Measurements from ENCODE around the gene TPGS1. TPM values are rescaled to one million over a fixed set of nuclear protein-coding genes. Genes with fewer than 3 reads are reported as not detected.

Gene TPGS1
- total RNA-seq, 5 donors from 2014 or later (not counting 1 experiment from before 2014, with no cell fraction given): 22.2 to 44.4 (median 39.4) TPM

- Mint-ChIP-seq H3K27ac (peak overlapping the region in 1 of 2 donors; percentile 89), H3K27me3 (no peaks in the 10 kb centered on the region), H3K4me3 (peak overlapping the region; percentile 82 to 86 (median 85)), H3K36me3 (peaks cover 8% of the 10 kb centered on the region), H3K4me1 (peaks cover 15 to 25% (median 19%) of the 10 kb centered on the region in 3 donors), H3K9me3 (no peaks in the 10 kb centered on the region)
- Histone ChIP-seq H3K27me3 (replicated peaks in 1 of 2; ENCODE audit: control insufficient read depth in 2 of 2, extremely low read depth in 1 of 2, insufficient read depth in 2 of 2, low read length in 1 of 2) (peaks cover 0 to 7% of the 10 kb centered on the region in 2 experiments), H3K4me1 (ENCODE audit: control insufficient read depth in 1 of 2, extremely low read depth in 1 of 2, insufficient read depth in 2 of 2, low read length in 2 of 2) (peaks cover 6 to 44% of the 10 kb centered on the region in 2 experiments), H3K9me3 (no peaks in the 10 kb centered on the region), H3K36me3 (ENCODE audit: control insufficient read depth in 2 of 2, extremely low read depth in 1 of 2, insufficient read depth in 1 of 2, low read length in 1 of 2) (peaks cover 17 to 24% of the 10 kb centered on the region in 2 donors), H3K27ac (ENCODE audit: low read length) (peak overlapping the region; percentile 37), H3K4me3 (ENCODE audit: control insufficient read depth in 1 of 2, extremely low read depth in 1 of 2, low read length in 1 of 2) (peak overlapping the region; percentile 84 to 90)
- CTCF ChIA-PET: interaction anchor here in 1 of 2 donors (0.9 to 3.9 kb wide), 2 partner anchors 23 to 27 kb away, joined by 4 to 36 read pairs; no protein-coding TSS in a partner anchor
- ATAC-seq (replicated peaks in 1 of 4) (no peak), DNase-seq (no peak)
- POLR2A ChIA-PET: no interaction called here
- 69% methylated on average over 21 of the region's 25 CpGs for WGBS (ENCODE audit: insufficient coverage)
Observed at GRCh38 chr19:533364-534058, 26.2 kb downstream of the TPGS1 start.

GRCh38 chr19:534088-534487 lies 26.8 kb downstream of the TPGS1 start:
- H3K36me3 Mint-ChIP-seq: peaks cover 8% of the 10 kb centered on the region
- ChIA-PET CTCF (interaction anchor here in 1 of 2 donors (3.9 kb wide), 1 partner anchor 23 kb away, joined by 36 read pairs; no protein-coding TSS in a partner anchor), POLR2A (no interaction called here)
- H3K27me3 Mint-ChIP-seq: no peaks in the 10 kb centered on the region
- no peak overlapping the region for H3K4me3 ChIP-seq (ENCODE audit: control insufficient read depth in 1 of 2, extremely low read depth in 1 of 2, low read length in 1 of 2)
- no peak overlapping the region for H3K27ac Mint-ChIP-seq
- H3K27ac ChIP-seq (ENCODE audit: low read length): no peak overlapping the region
- H3K27me3 ChIP-seq (replicated peaks in 1 of 2; ENCODE audit: control insufficient read depth in 2 of 2, extremely low read depth in 1 of 2, insufficient read depth in 2 of 2, low read length in 1 of 2): peaks cover 0 to 2% of the 10 kb centered on the region in 2 experiments
- ATAC-seq (replicated peaks in 1 of 4) (no peak), DNase-seq (no peak)
- H3K4me1 ChIP-seq (ENCODE audit: control insufficient read depth in 1 of 2, extremely low read depth in 1 of 2, insufficient read depth in 2 of 2, low read length in 2 of 2): peaks cover 6 to 44% of the 10 kb centered on the region in 2 experiments
- H3K9me3 Mint-ChIP-seq: no peaks in the 10 kb centered on the region
- peaks cover 20 to 28% of the 10 kb centered on the region in 2 donors for H3K36me3 ChIP-seq (ENCODE audit: control insufficient read depth in 2 of 2, extremely low read depth in 1 of 2, insufficient read depth in 1 of 2, low read length in 1 of 2)
- H3K4me3 Mint-ChIP-seq: peak overlapping the region; percentile 37 to 86 (median 82)
- peaks cover 15 to 25% (median 19%) of the 10 kb centered on the region in 3 donors for H3K4me1 Mint-ChIP-seq
- H3K9me3 ChIP-seq: no peaks in the 10 kb centered on the region
- WGBS (ENCODE audit: insufficient coverage): 90% methylated on average over 4 of the region's 14 CpGs

GRCh38 chr19:535017-535835 lies 27.9 kb downstream of the TPGS1 start:
- Mint-ChIP-seq H3K27ac (peak overlapping the region in 1 of 2 donors; percentile 63), H3K27me3 (no peaks in the 10 kb centered on the region), H3K4me3 (peak overlapping the region in 2 of 3 donors; percentile 31 to 47), H3K4me1 (peaks cover 15 to 22% (median 17%) of the 10 kb centered on the region in 3 donors), H3K36me3 (peaks cover 8% of the 10 kb centered on the region), H3K9me3 (no peaks in the 10 kb centered on the region)
- CTCF ChIA-PET: no interaction called here
- Histone ChIP-seq H3K36me3 (ENCODE audit: control insufficient read depth in 2 of 2, extremely low read depth in 1 of 2, insufficient read depth in 1 of 2, low read length in 1 of 2) (peaks cover 20 to 34% of the 10 kb centered on the region in 2 donors), H3K9me3 (no peaks in the 10 kb centered on the region), H3K27me3 (replicated peaks in 1 of 2; ENCODE audit: control insufficient read depth in 2 of 2, extremely low read depth in 1 of 2, insufficient read depth in 2 of 2, low read length in 1 of 2) (no peaks in the 10 kb centered on the region), H3K4me1 (ENCODE audit: control insufficient read depth in 1 of 2, extremely low read depth in 1 of 2, insufficient read depth in 2 of 2, low read length in 2 of 2) (peaks cover 6 to 42% of the 10 kb centered on the region in 2 experiments), H3K4me3 (ENCODE audit: control insufficient read depth in 1 of 2, extremely low read depth in 1 of 2, low read length in 1 of 2) (no peak overlapping the region), H3K27ac (ENCODE audit: low read length) (no peak overlapping the region)
- DNase-seq (no peak), ATAC-seq (replicated peaks in 1 of 4) (no peak)
- POLR2A ChIA-PET: no interaction called here
- WGBS (ENCODE audit: insufficient coverage): 77% methylated on average over 13 of the region's 16 CpGs

- no peak overlapping the region for H3K4me3 Mint-ChIP-seq
- Histone ChIP-seq H3K4me3 (ENCODE audit: control insufficient read depth in 1 of 2, extremely low read depth in 1 of 2, low read length in 1 of 2) (no peak overlapping the region), H3K9me3 (no peaks in the 10 kb centered on the region), H3K27ac (ENCODE audit: low read length) (no peak overlapping the region), H3K36me3 (ENCODE audit: control insufficient read depth in 2 of 2, extremely low read depth in 1 of 2, insufficient read depth in 1 of 2, low read length in 1 of 2) (peaks cover 20 to 35% of the 10 kb centered on the region in 2 donors), H3K4me1 (ENCODE audit: control insufficient read depth in 1 of 2, extremely low read depth in 1 of 2, insufficient read depth in 2 of 2, low read length in 2 of 2) (peaks cover 6 to 34% of the 10 kb centered on the region in 2 experiments), H3K27me3 (replicated peaks in 1 of 2; ENCODE audit: control insufficient read depth in 2 of 2, extremely low read depth in 1 of 2, insufficient read depth in 2 of 2, low read length in 1 of 2) (no peaks in the 10 kb centered on the region)
- peaks cover 8% of the 10 kb centered on the region for H3K36me3 Mint-ChIP-seq
- 94% methylated on average over 55 of the region's 55 CpGs for WGBS (ENCODE audit: insufficient coverage)
- DNase-seq (no peak), ATAC-seq (replicated peaks in 1 of 4) (no peak)
- H3K9me3 Mint-ChIP-seq: no peaks in the 10 kb centered on the region
- ChIA-PET POLR2A (no interaction called here), CTCF (interaction anchor here in 1 of 2 donors (0.6 kb wide), 1 partner anchor 1605 kb away, joined by 3 read pairs; no protein-coding TSS in a partner anchor)
- peaks cover 15 to 18% (median 17%) of the 10 kb centered on the region in 3 donors for H3K4me1 Mint-ChIP-seq
- H3K27ac Mint-ChIP-seq: no peak overlapping the region
- H3K27me3 Mint-ChIP-seq: no peaks in the 10 kb centered on the region
Observed at GRCh38 chr19:536031-536880, 29.0 kb downstream of the TPGS1 start.

GRCh38 chr19:536881-537404 lies 29.6 kb downstream of the TPGS1 start:
- H3K36me3 ChIP-seq (ENCODE audit: control insufficient read depth in 2 of 2, extremely low read depth in 1 of 2, insufficient read depth in 1 of 2, low read length in 1 of 2): peaks cover 25 to 42% of the 10 kb centered on the region in 2 donors
- no peak overlapping the region for H3K27ac Mint-ChIP-seq
- no peak overlapping the region for H3K27ac ChIP-seq (ENCODE audit: low read length)
- no peaks in the 10 kb centered on the region for H3K9me3 ChIP-seq
- no peak overlapping the region for H3K4me3 ChIP-seq (ENCODE audit: control insufficient read depth in 1 of 2, extremely low read depth in 1 of 2, low read length in 1 of 2)
- no peak overlapping the region for H3K4me3 Mint-ChIP-seq
- H3K27me3 Mint-ChIP-seq: no peaks in the 10 kb centered on the region
- peaks cover 15 to 18% (median 17%) of the 10 kb centered on the region in 3 donors for H3K4me1 Mint-ChIP-seq
- H3K27me3 ChIP-seq (replicated peaks in 1 of 2; ENCODE audit: control insufficient read depth in 2 of 2, extremely low read depth in 1 of 2, insufficient read depth in 2 of 2, low read length in 1 of 2): no peaks in the 10 kb centered on the region
- H3K9me3 Mint-ChIP-seq: no peaks in the 10 kb centered on the region
- ChIA-PET POLR2A (no interaction called here), CTCF (no interaction called here)
- peaks cover 6 to 34% of the 10 kb centered on the region in 2 experiments for H3K4me1 ChIP-seq (ENCODE audit: control insufficient read depth in 1 of 2, extremely low read depth in 1 of 2, insufficient read depth in 2 of 2, low read length in 2 of 2)
- DNase-seq: no peak
- no peak for ATAC-seq (replicated peaks in 1 of 4)
- peaks cover 8% of the 10 kb centered on the region for H3K36me3 Mint-ChIP-seq
- 92% methylated on average over 12 of the region's 26 CpGs for WGBS (ENCODE audit: insufficient coverage)
